GM12891 (cell line): Measurements from ENCODE around the gene CTBP2.

ENCODE experiments used
- POLR2AphosphoS5 ChIP-seq: IDR thresholded peaks from 2 replicates; pipeline ENCODE4 v1.6.1; 2011; ENCODE audit warnings: low read depth, low read length, control low read depth
- SPI1 ChIP-seq: IDR thresholded peaks from 2 replicates; pipeline ENCODE4 v1.6.1; 2011; ENCODE audit warnings: low read depth, low read length, control low read depth

DNA sequence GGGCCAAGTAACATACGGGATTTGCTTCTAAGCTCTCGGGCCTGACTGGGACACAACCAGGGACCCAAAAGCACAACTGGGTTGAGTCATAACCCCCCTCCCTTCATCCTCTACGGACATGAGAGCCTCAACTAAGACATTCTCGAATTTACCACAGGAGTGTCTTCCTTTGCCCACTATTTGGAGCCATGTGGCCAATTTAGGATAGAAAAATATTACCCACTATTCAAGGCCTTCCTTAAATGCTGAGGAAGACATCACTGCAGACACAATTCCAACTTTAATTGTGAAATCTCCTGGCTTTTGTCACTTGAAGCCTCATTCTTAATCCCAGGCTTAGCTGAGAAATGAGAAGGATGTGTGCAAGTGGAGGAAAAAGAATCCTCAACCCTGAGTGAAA is 11.8 kb downstream of the CTBP2 start:
- no peak for TF ChIP-seq SPI1
- TF ChIP-seq POLR2AphosphoS5: no peak
